ENCODE data around the gene SLCO2A1.

- TF ChIP-seq, protein P1, sequence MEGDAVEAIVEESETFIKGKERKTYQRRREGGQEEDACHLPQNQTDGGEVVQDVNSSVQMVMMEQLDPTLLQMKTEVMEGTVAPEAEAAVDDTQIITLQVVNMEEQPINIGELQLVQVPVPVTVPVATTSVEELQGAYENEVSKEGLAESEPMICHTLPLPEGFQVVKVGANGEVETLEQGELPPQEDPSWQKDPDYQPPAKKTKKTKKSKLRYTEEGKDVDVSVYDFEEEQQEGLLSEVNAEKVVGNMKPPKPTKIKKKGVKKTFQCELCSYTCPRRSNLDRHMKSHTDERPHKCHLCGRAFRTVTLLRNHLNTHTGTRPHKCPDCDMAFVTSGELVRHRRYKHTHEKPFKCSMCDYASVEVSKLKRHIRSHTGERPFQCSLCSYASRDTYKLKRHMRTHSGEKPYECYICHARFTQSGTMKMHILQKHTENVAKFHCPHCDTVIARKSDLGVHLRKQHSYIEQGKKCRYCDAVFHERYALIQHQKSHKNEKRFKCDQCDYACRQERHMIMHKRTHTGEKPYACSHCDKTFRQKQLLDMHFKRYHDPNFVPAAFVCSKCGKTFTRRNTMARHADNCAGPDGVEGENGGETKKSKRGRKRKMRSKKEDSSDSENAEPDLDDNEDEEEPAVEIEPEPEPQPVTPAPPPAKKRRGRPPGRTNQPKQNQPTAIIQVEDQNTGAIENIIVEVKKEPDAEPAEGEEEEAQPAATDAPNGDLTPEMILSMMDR (IDR thresholded peaks at IDR 0.05), result no peak
- no peak for TF ChIP-seq POLR2A (IDR thresholded peaks at IDR 0.05)
Measured at GRCh38 chr3:133944181-133944580, 85.5 kb downstream of the SLCO2A1 start.
